Stimulated activated naive CD8-positive, alpha-beta T cell treated with anti-CD3 and anti-CD28 coated beads, Interleukin-15, Interleukin-2, amounts not matched to agents 100 ng/mL and 50 ng/mL, for 24 hours (primary cell): Measurements from ENCODE around the gene MTREX.
"Not testable (repeated sequence)": the region's sequence is repeated elsewhere in the genome, so short reads cannot be mapped to it uniquely, and the experiment has no call there.

Experiments used
- H3K27ac Mint-ChIP-seq: one replicate; pipeline ENCODE4 v1.8.0; 2021; ENCODE audit warnings: mild to moderate bottlenecking, mixed read lengths
- H3K27me3 Mint-ChIP-seq: one replicate; pipeline ENCODE4 v1.8.0; 2021; ENCODE audit warnings: mixed read lengths
- H3K36me3 Mint-ChIP-seq: one replicate; pipeline ENCODE4 v1.8.0; 2021; ENCODE audit warnings: low read depth, mixed read lengths
- H3K4me1 Mint-ChIP-seq: one replicate; pipeline ENCODE4 v1.8.0; 2021; ENCODE audit warnings: low read depth, mixed read lengths
- H3K4me3 Mint-ChIP-seq: one replicate; pipeline ENCODE4 v1.8.0; 2021; ENCODE audit warnings: mild to moderate bottlenecking, mixed read lengths
- H3K9me3 Mint-ChIP-seq: one replicate; pipeline ENCODE4 v1.8.0; 2021; ENCODE audit warnings: mixed read lengths

The MTREX gene

DNA sequence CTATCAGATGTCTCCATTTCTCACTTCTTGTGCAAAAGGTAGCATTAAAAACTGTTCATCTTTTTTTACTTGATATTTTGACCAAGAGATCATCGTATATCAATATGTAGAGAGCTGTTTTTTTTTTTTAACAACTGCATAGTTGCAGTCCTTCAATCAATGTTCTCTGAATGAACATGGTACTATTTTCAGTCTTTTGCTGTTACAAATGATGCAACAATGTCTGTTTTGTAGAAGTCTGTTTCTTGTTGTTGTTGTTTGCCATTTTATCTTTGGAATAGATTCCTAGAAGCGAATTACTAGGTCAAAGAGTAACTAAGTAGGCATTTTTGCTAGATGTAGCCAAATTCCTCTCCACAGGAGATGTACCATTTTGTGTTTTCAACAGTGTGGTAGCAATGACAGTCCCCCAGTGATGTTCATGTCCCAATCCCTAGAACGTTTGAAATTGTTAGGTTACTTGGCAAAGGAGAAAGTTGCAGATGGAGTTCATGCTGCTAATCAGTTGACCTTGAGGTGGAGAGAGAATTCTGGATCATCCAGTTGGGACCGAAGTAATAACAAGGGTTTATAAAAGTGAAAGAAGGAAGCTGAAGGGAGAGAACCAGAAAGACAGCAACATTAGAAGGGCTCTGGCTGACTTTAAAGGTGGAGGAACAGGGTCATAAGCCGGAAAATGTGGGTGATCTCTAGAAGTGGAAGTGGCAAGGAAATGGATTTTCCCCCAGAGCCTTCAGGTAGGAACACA lies 6.3 kb downstream of the MTREX start:
- peaks cover 14% of the 10 kb centered on the region for H3K9me3 Mint-ChIP-seq
- peaks cover 53% of the 10 kb centered on the region for H3K36me3 Mint-ChIP-seq
- H3K27ac Mint-ChIP-seq: peak overlapping the region; percentile 14
- H3K4me3 Mint-ChIP-seq: no peak overlapping the region
- peaks cover 71% of the 10 kb centered on the region for H3K4me1 Mint-ChIP-seq
- H3K27me3 Mint-ChIP-seq: no peaks in the 10 kb centered on the region

DNA sequence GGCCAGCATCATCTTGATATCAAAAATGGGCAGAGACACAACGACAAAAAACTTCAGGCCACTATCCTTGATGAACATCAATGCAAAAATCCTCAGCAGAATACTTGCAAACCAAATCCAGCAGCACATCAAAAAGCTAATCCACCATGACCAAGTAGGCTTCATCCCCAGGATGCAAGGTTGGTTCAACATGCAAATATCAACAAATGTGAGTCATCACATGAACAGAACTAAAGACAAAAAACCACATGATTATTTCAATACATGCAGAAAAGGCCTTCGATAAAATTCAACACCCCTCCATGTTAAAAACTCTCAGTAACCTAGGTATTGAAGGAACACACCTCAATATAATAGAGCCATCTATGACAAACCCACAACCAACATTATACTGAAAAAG lies 8.5 kb downstream of the MTREX start:
- peaks cover 69% of the 10 kb centered on the region for H3K4me1 Mint-ChIP-seq

DNA sequence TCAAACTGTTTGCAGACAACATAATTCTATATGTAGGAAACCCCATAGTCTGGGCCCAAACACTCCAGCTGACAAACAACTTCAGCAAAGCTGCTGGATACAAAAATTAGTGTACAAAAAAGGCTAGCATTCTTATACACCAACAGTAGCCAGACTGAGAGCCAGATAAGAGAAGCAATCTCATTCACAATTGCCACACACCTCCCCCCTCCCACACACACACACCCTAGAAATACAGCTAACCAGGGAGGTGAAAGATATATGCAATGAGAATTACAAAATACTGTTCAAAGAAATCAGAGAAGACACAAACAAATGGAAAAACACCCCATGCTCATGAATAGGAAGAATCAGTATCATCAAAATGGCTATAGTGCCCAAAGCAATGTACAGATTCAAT lies 9.0 kb downstream of the MTREX start:
- Mint-ChIP-seq H3K9me3 (peaks cover 14% of the 10 kb centered on the region), H3K27ac (no peak overlapping the region), H3K27me3 (no peaks in the 10 kb centered on the region), H3K36me3 (peaks cover 49% of the 10 kb centered on the region), H3K4me1 (peaks cover 63% of the 10 kb centered on the region), H3K4me3 (no peak overlapping the region)

More for the DNA sequence above, 8.5 kb downstream of the MTREX start:
- Mint-ChIP-seq H3K36me3 (peaks cover 53% of the 10 kb centered on the region), H3K9me3 (peaks cover 14% of the 10 kb centered on the region), H3K27ac (no peak overlapping the region), H3K27me3 (no peaks in the 10 kb centered on the region), H3K4me3 (no peak overlapping the region)

DNA sequence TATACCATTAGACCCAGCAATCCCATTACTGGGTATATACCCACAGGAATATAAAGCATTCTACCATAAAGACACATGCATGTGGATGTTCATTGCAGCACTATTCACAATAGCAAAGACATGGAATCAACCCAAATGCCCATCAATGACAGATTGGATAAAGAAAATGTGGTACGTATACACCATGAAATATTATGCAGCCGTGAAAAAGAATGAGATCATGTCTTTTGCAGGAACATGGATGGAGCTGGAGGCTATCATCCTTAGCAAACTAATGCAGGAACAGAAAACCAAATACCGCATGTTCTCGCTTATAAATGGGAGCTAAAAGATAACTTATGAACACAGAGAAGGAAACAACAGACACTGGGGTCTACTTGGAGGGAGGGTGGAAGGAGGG lies 10.4 kb downstream of the MTREX start:
- Mint-ChIP-seq H3K4me1 (peaks cover 49% of the 10 kb centered on the region), H3K9me3 (peaks cover 14% of the 10 kb centered on the region), H3K36me3 (peaks cover 53% of the 10 kb centered on the region)
- not testable (repeated sequence) for H3K27me3 Mint-ChIP-seq, H3K27ac Mint-ChIP-seq, H3K4me3 Mint-ChIP-seq

DNA sequence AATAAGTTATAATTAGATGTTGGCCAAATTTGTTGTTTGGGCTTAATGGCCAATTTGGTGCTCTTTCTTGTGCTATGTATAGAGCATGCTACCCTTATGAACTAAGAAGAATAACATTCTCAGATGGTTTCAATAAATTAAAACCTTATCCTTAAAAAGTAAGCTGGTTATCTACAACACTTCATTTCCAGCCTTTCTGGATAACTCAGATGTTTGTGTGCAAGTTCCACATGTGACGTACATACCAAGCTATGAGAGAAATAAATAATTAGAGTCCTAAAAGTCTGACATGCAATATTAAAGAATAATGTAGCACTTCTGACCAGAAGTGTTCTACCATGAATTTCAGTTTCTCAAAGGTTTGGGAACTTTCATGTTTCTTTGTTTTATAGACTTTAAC lies 11.7 kb downstream of the MTREX start:
- no peaks in the 10 kb centered on the region for H3K27me3 Mint-ChIP-seq
- no peak overlapping the region for H3K4me3 Mint-ChIP-seq
- H3K4me1 Mint-ChIP-seq: peaks cover 39% of the 10 kb centered on the region
- H3K36me3 Mint-ChIP-seq: peaks cover 42% of the 10 kb centered on the region
- H3K9me3 Mint-ChIP-seq: peaks cover 14% of the 10 kb centered on the region
- H3K27ac Mint-ChIP-seq: no peak overlapping the region

DNA sequence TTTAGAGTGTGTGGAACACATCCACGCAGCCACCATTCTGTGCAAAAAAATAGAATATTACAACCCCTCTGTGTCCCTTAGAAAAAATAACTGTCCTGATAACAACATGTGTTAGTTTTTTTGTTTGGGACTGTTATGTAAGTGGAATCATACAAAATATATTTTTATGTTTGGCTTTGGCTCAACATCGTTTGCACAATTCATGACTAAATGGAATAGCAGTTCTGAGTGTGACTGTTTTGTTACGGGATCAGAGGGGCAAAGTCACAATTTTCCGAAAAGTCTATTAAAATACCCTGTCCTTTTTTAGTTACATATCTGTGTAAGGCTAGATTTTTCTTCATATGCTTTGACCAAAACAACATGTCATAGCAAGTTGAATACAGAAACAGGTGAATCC lies 12.8 kb downstream of the MTREX start:
- peaks cover 45% of the 10 kb centered on the region for H3K36me3 Mint-ChIP-seq
- peaks cover 14% of the 10 kb centered on the region for H3K9me3 Mint-ChIP-seq
- H3K27me3 Mint-ChIP-seq: no peaks in the 10 kb centered on the region
- H3K4me1 Mint-ChIP-seq: peaks cover 37% of the 10 kb centered on the region
- H3K4me3 Mint-ChIP-seq: no peak overlapping the region
- no peak overlapping the region for H3K27ac Mint-ChIP-seq

DNA sequence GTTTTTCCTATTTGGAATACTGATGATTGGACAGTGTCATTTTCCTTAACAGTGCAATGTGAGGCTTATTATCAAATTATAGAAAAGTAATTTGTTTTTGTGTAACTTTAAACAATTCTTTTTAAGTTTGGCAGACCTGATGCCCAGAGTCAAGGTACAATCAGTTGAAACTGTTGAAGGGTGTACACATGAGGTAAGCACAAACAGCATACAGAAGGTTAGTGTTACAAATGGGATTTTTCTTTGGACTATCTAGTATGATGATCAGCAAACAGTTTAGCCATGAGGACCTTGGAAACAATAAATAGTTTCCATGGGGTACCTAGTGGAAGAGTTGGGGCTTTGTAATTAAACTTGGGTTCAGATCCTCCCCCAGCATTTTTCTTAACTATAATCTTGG lies 16.2 kb downstream of the MTREX start:
- no peaks in the 10 kb centered on the region for H3K27me3 Mint-ChIP-seq
- no peaks in the 10 kb centered on the region for H3K9me3 Mint-ChIP-seq
- H3K36me3 Mint-ChIP-seq: peaks cover 35% of the 10 kb centered on the region
- no peak overlapping the region for H3K4me3 Mint-ChIP-seq
- no peak overlapping the region for H3K27ac Mint-ChIP-seq
- H3K4me1 Mint-ChIP-seq: peaks cover 19% of the 10 kb centered on the region

DNA sequence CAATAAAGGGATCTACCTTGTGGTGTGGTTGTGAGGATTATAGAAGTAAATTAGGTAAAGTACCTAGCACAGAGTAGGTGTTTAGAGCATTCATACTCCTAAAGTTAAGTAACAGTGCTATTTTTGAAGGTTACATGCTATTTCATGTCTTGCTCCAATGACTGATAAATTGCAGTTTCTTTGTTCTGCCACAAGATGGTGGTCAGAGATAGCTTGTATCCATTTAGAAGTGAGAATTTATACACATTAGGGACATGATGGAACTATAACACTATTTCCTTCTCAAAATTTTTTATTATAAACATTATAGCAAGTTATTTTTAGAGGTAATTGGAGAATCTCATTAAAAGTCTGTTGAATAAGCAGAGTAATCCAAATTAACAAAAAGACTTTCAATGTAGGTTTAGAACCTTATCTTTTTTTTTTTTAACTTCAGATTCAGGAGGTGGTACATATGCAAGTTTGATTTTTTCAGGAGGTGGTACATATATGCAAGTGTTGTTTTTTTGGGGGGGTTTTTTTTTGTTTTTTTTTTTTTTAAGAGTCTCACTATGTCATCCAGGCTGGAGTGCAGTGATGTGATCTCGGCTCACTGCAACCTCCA lies 17.1 kb downstream of the MTREX start:
- H3K36me3 Mint-ChIP-seq: peaks cover 41% of the 10 kb centered on the region
- H3K9me3 Mint-ChIP-seq: no peaks in the 10 kb centered on the region
- H3K4me3 Mint-ChIP-seq: no peak overlapping the region
- peaks cover 19% of the 10 kb centered on the region for H3K4me1 Mint-ChIP-seq
- no peaks in the 10 kb centered on the region for H3K27me3 Mint-ChIP-seq
- no peak overlapping the region for H3K27ac Mint-ChIP-seq

DNA sequence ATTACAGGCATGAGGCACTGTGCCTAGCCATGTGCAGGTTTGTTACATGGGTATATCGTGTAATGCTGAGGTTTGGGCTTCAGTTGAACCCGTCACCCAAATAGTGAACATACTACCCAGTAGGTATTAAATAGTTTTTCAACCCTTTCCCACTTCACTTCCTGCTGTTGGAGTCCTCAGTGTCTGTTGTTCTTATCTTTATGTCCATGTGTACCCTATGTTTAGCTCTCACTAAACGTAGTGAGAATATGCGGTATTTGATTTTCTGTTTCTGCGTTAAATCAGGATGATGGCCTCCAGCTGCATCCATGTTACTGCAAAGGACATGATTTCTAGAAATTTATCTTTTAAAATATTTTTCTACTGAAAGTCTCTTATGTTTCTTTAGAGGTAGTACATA lies 17.8 kb downstream of the MTREX start:
- Mint-ChIP-seq H3K4me1 (peaks cover 24% of the 10 kb centered on the region), H3K9me3 (no peaks in the 10 kb centered on the region), H3K4me3 (no peak overlapping the region), H3K27ac (no peak overlapping the region), H3K27me3 (no peaks in the 10 kb centered on the region), H3K36me3 (peaks cover 47% of the 10 kb centered on the region)

DNA sequence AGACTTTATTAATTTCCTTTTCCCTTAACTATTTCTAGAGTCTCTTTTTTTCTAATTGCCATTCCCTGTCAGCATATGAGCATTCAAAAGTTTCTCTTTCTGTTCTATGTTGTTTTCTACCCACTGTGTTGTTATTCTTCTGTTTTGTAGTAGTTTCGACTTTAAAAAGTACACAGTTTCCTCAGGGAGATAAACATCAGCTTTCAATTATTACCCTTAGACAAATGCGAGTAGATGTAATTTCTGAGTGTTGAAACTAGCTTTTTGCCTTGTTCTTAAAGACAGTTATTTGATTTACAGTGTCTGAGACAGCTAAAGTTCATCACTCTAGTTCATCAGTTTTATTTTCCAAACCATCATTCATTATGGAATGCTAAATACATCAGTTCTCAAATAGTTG lies 19.5 kb downstream of the MTREX start:
- no peaks in the 10 kb centered on the region for H3K27me3 Mint-ChIP-seq
- peaks cover 36% of the 10 kb centered on the region for H3K4me1 Mint-ChIP-seq
- peaks cover 64% of the 10 kb centered on the region for H3K36me3 Mint-ChIP-seq
- no peak overlapping the region for H3K4me3 Mint-ChIP-seq
- no peak overlapping the region for H3K27ac Mint-ChIP-seq
- H3K9me3 Mint-ChIP-seq: no peaks in the 10 kb centered on the region

DNA sequence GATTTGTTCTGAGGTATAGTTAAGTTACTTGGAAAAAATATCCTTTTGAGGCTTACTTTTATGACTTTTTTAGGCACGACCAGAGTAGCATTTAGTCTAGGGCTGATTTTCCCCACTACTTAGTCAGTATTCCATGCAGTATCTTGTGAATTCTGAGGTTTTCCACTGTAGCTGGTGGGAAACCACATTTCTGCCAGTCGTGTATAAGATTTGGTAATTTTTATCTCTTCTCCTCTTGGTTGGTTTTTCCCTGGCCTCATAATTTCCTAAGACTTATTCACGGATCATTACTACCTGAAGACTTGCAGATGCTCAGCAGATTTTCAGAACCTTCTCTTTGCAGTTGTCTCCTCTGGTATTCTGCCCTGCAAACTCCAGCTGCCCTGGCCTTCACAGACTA lies 23.5 kb downstream of the MTREX start:
- Mint-ChIP-seq H3K4me3 (no peak overlapping the region), H3K27ac (peak overlapping the region; percentile 47), H3K4me1 (peaks cover 36% of the 10 kb centered on the region), H3K36me3 (peaks cover 72% of the 10 kb centered on the region), H3K9me3 (no peaks in the 10 kb centered on the region), H3K27me3 (no peaks in the 10 kb centered on the region)

DNA sequence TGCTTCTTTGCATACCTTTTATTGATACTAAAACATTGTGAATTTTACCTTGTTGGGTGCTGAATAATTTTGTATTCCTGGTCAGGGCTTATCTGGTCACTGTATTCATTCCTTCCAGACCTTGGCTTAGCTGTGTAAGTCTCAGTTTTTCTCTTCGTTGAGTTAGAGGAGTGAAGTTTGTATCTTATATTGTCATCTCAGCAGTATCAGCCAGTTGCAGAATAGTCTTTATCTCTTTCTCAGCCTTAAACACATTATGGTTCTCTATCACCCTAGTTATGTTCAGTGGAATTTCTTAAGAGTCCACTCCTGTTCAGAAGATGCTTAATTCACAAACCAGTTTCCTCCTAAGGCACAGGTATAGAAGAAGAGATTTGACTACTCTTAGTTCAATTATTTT lies 25.2 kb downstream of the MTREX start:
- Mint-ChIP-seq H3K4me1 (peaks cover 37% of the 10 kb centered on the region), H3K4me3 (no peak overlapping the region), H3K9me3 (no peaks in the 10 kb centered on the region), H3K36me3 (peaks cover 72% of the 10 kb centered on the region), H3K27me3 (no peaks in the 10 kb centered on the region), H3K27ac (no peak overlapping the region)

DNA sequence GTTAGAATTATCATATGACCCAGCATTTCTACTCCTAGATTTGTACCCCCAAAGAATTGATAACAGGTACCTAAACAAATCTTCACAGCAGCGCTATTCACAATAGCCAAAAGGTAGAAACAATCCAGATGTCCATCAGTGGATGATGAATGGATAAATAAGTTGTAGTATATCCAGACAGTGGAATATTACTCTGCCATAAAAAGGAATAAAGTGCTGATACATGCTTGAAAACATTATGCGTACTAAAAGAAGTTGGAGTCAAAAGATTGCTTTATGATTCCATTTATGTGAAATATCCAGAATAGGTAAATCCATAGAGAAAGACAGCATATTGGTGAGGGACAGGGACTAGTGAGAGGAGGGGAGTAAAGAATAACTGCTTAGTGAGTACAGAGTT lies 26.0 kb downstream of the MTREX start:
- H3K27ac Mint-ChIP-seq: no peak overlapping the region
- H3K9me3 Mint-ChIP-seq: no peaks in the 10 kb centered on the region
- H3K4me3 Mint-ChIP-seq: no peak overlapping the region
- H3K27me3 Mint-ChIP-seq: no peaks in the 10 kb centered on the region
- H3K36me3 Mint-ChIP-seq: peaks cover 73% of the 10 kb centered on the region
- H3K4me1 Mint-ChIP-seq: peaks cover 45% of the 10 kb centered on the region

DNA sequence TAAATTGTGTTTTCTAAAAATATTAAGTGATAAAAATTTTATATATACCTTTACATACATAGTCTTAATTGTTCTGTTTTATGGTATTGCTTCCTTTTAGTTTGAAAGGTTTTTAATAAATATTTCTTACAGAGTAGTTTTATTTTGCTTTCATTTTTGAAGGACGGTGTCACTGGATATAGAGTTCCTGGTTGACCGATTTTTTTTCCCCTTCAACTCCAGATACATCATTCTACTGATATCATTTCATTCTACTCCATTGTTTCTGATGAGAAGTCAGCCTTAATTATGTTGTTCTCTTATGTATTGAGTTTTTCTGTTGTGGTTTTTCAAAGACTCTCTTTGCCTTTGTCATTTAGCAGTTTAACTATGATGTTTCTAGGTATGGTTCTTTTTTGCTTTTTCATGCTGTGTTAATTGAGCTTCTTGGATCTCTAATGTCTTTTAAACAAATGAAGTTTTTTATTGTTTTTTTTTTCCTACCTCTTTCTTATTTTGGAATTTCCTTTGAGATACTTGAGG lies 30.4 kb downstream of the MTREX start:
- Mint-ChIP-seq H3K4me1 (peaks cover 29% of the 10 kb centered on the region), H3K27ac (peak overlapping the region; percentile 90), H3K9me3 (no peaks in the 10 kb centered on the region), H3K4me3 (peak overlapping the region; percentile 54), H3K36me3 (peaks cover 62% of the 10 kb centered on the region), H3K27me3 (no peaks in the 10 kb centered on the region)

DNA sequence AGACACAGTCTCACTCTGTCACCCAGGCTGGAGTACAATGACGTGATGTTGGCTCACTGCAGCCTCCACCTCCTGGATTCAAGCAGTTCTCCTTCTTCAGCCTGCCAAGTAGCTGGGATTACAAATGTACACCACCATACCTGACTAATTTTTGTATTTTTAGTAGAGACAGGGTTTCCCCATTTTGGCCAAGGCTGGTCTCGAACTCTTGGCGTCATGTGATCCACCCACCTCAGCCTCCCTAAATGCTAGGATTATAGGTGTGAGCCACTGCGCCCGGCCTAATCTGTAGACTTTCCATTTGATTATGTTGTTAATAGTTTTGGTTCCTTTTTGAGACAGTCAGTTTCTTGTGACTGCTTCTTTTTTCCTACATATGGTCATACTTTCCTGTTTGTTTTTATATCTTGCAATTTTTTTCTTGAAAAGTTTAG lies 31.0 kb downstream of the MTREX start:
- Mint-ChIP-seq H3K9me3 (no peaks in the 10 kb centered on the region), H3K27me3 (no peaks in the 10 kb centered on the region), H3K4me3 (peak overlapping the region; percentile 31), H3K36me3 (peaks cover 62% of the 10 kb centered on the region), H3K4me1 (peaks cover 29% of the 10 kb centered on the region), H3K27ac (peak overlapping the region; percentile 90)
